Ovary (tissue), 3 donors: ENCODE data around the gene EFTUD2.

Source experiments
- POLR2A ChIP-seq: fragments of 450-650 bp; IDR thresholded peaks from one replicate; pipeline ENCODE4 v1.6.1; 2017; ENCODE audit warnings: antibody characterized with exemption, mild to moderate bottlenecking, moderate library complexity
- TF ChIP-seq, protein P1 (sequence below), 3 donors: fragments of 450-650 bp in 2 of 3; fragments of 200-600 bp in 1 of 3; IDR thresholded peaks; one replicate each; pipeline versions ENCODE4 v1.5.1 to v1.8.0; 2016 to 2022; ENCODE audit warnings: antibody characterized with exemption in 3 of 3, mild to moderate bottlenecking in 1 of 3
- donor health status: DM: no; HTN: no; CAD: no.

- TF ChIP-seq, protein P1, sequence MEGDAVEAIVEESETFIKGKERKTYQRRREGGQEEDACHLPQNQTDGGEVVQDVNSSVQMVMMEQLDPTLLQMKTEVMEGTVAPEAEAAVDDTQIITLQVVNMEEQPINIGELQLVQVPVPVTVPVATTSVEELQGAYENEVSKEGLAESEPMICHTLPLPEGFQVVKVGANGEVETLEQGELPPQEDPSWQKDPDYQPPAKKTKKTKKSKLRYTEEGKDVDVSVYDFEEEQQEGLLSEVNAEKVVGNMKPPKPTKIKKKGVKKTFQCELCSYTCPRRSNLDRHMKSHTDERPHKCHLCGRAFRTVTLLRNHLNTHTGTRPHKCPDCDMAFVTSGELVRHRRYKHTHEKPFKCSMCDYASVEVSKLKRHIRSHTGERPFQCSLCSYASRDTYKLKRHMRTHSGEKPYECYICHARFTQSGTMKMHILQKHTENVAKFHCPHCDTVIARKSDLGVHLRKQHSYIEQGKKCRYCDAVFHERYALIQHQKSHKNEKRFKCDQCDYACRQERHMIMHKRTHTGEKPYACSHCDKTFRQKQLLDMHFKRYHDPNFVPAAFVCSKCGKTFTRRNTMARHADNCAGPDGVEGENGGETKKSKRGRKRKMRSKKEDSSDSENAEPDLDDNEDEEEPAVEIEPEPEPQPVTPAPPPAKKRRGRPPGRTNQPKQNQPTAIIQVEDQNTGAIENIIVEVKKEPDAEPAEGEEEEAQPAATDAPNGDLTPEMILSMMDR (IDR thresholded peaks at IDR 0.05): no peak
- no peak for TF ChIP-seq POLR2A
These were observed 87.0 kb downstream of the EFTUD2 start for GRCh38 chr17:44812263-44812662.
